Transverse colon (tissue), 4 donors: ENCODE results near the gene AMIGO3.
"Not testable (repeated sequence)": the region's sequence is repeated elsewhere in the genome, so short reads cannot be mapped to it uniquely, and the experiment has no call there.

Experiments
- EP300 ChIP-seq: sonication (generic); formaldehyde crosslinking; IDR thresholded peaks from one replicate; pipeline ENCODE4 v1.6.1; 2017; ENCODE audit warnings: antibody characterized with exemption, low read depth
- POLR2A ChIP-seq: fragments of 450-650 bp; IDR thresholded peaks from one replicate; pipeline ENCODE4 v1.6.1; 2016; ENCODE audit warnings: antibody characterized with exemption, mild to moderate bottlenecking, moderate library complexity
- POLR2AphosphoS5 ChIP-seq, 3 donors: sonication (generic); formaldehyde crosslinking; IDR thresholded peaks; one replicate each; pipeline ENCODE4 v1.6.1; 2016; ENCODE audit warnings: antibody characterized with exemption in 3 of 3
- TF ChIP-seq, protein P1 (sequence below), 5 experiments: fragments of 200-600 bp in 3 of 5; fragments of 450-650 bp in 2 of 5; sonication (generic) in 3 of 5; IDR thresholded peaks; 1 replicate in 2 of 5; 2 replicates in 3 of 5; pipeline ENCODE4 v1.5.1; 2016 to 2017; ENCODE audit warnings: antibody characterized with exemption in 5 of 5, inconsistent platforms in 3 of 5, mild to moderate bottlenecking in 2 of 5, moderate library complexity in 1 of 5

DNA sequence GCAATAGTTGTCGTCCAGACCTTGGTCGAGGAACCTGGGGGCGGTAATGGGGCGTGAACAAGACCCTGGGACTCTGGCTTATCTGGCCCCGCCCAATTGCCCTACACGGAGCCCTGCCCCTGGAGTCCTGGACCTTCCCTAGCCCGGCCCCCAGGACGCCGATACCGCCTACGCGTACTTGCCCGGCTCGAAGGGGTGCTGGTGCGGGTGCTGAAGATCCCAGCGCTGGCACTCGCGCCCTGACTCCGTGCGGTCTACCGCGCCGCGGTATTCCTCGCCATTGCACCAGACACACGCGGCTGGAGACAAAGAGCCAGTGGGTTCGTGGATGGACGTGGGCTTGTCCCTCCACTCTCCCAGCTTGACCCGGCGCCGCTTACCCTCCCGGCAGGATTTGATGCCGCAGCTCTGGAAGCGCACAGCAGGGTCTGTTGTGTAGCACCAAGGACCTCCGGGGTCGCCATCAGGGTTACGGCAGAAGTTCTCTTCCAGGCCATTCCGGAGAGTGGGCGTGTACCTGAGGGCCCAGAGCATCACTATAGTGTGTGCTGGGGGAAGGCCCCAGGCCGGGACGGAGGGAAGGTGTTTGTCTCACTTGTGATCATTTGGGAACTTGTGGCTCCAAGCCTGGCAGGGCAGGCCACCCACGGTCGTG is 32.6 kb downstream of the AMIGO3 start:
- TF ChIP-seq, protein P1, sequence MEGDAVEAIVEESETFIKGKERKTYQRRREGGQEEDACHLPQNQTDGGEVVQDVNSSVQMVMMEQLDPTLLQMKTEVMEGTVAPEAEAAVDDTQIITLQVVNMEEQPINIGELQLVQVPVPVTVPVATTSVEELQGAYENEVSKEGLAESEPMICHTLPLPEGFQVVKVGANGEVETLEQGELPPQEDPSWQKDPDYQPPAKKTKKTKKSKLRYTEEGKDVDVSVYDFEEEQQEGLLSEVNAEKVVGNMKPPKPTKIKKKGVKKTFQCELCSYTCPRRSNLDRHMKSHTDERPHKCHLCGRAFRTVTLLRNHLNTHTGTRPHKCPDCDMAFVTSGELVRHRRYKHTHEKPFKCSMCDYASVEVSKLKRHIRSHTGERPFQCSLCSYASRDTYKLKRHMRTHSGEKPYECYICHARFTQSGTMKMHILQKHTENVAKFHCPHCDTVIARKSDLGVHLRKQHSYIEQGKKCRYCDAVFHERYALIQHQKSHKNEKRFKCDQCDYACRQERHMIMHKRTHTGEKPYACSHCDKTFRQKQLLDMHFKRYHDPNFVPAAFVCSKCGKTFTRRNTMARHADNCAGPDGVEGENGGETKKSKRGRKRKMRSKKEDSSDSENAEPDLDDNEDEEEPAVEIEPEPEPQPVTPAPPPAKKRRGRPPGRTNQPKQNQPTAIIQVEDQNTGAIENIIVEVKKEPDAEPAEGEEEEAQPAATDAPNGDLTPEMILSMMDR (IDR thresholded peaks at IDR 0.05) = not testable (repeated sequence)
- not testable (repeated sequence) for TF ChIP-seq POLR2A; EP300; POLR2AphosphoS5 (IDR thresholded peaks at IDR 0.05)
